Measurements from ENCODE around the gene MLANA.

MLANA gene

DNA sequence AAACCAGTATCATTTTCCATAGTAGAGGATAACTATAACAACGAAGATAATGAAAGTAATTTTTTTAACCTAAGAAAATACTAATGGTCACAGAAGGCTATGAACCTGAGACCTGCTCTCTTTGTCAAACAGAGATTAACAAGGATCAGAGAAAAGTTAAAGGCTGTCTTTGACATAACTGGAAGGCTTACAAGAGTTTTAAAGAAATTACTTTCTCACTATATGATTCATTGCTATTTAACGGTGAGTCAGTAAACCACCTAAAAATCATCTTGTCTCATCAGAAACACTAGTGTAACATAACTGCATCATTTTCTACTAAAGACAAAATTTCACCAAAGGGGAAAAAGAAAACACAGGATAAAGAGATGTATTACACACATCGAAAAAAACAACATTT, 19.3 kb downstream of the MLANA start:
- no peak for DNase-seq

DNA sequence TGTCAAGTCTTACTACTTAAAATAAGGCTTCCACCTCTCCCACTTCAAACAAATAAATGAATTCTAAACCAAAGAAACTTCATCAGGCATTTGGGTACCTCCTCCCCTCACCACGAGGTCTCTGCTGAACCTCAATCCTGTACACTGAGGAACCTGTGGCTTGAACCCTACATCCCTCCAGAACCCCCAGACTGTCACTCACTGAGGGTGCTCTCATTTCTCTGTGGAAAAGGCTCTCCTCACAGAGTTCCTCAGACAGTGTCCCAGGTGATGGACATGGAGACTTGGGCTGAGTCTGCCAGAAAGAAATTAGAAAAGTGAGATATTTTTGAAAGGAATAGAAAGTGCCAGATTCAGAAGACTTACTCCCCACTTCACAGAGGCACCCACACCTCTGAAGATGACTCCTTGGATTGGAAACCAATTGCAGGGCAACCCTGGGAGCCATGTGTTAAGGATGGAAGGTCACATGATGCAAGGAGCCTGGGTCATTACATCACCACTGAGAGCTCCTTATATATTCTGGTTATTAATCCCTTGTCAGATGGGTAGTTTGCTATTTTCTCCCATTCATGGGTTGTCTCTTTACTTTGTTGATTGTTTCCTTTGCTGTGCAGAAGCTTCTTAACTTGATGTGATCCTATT, 19.8 kb downstream of the MLANA start:
- DNase-seq: no peak

DNA sequence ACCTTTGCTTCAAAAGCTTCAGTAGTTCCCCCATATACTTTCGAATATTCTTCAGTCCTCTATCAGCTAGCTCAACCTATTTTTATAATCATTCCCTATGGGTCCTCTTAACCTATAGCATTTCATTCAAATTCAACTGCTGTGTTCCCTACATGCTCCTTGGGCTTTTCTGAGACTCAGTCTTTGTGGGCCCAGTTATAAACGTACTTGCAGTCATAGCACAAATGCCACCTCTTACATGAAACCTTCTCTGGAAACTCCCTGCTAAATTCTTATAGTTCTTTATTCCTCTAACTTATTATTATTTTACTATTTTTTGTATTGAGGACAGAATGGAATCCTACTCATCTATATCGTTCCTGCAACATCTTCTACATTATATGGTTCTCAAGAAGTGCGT, 24.7 kb downstream of the MLANA start:
- DNase-seq: no peak

DNA sequence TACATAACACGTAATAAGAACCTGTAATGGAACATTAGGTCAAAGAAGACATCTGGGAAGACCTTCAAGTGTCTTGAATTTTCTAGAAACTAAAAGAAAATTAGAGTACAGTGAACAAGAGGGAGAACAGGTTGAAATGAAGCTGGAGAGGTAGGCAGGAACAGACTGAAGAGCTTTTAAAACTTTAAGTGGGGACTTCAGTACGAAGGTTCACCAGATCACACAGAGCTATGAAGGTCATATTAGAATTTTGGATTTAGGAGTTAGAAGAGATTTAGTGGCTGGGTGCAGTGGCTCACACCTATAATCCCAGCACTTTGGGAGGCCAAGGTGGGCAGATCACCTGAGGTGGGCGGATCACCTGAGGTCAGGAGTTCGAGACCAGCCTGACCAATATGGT, 26.6 kb downstream of the MLANA start:
- no peak for DNase-seq

DNA sequence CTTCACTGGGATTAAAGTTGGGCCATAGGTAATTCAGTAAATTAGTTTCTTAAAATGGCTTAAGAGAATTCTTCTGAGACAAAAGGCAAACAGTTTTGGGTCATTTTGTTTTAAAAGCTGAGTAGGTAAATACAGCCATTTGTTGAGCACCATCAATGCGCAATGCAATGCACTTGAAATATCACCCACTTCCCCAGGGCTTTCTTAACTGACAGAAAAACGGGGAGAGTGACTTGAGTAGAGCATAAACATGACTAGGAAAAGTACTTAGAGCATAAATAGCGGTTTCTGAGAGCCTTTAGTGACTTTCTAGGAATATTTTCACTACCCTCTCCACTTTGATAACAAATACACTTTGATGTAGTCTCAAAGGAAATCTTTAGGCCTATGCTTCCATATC, 27.2 kb downstream of the MLANA start:
- no peak for DNase-seq

DNA sequence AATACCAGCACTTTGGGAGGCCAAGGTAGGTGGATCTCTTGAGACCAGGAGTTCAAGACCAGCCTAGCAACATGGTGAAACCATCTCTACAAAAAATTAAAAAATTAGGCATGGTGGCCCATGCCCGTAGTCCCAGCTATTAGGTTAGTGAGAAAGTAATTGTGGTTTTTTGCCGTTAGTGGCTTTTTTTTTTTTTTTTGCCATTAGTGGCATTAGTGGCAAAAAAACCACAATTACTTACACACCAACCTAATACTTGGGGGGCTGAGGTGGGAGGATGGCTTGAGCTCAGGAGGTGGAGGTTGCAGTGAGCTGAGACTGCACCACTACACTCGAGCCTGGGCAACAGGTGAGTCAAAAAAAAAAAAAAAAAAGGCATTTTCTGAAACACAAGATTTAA, 27.8 kb downstream of the MLANA start:
- no peak for DNase-seq

DNA sequence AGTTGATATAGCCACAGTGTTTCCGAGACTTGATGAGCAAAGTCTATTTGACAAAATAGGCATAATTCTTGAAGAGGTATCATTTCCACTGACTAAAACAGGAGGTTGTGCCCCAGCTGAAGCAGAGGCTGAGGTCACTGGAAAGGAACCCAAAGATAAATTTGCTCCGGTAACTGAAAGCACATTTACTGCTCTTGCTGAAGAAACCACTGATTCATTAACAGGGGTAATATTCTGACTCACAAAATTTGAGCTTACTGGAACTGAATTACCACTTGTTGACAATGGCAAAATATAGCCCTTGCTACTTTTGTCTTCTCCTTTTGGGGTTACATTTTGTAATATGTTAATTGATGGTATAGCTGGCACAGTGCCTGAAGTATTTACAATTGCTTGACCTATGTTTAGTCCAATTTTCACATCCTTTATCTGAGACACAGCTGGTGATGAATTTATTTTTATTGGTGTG, 30.2 kb downstream of the MLANA start:
- no peak for DNase-seq

DNA sequence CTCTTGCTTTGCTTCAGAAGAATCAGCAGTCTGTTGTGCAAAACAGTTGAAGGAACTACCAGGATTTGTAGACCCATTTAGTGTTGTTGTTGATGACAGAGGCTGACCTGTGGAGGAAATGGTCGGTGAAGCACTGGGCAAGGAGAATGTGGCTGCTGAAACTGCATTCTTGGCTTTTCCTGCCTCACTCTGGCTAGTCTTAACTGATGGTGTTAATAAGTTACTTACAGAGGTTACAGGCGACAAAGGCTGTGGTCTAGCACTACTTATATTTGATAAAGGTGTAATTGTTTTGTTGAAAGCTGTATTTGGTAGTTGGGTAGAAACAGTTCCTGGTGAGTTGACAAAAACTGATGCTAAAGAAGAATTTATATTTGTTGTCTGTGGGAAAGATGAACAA, 31.5 kb downstream of the MLANA start:
- no peak for DNase-seq

DNA sequence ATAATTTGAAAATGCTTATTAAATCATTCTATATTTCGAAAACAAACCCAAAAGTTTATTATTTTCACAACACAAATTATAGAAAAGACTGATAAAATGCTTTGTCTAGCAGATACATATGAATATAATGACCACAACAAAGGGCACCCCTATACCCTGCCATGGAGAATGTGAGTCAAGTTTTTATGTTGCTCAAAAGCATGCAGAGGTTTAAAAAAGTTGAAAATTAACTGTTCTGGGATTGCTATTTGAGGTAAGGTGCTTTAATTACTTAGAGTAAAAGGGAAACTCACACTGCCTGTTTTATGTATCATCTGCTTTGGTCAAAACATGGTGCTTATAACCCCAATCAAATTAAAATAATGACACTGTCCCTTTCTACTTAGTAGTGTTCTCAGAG, 41.0 kb downstream of the MLANA start:
- DNase-seq: no peak

DNA sequence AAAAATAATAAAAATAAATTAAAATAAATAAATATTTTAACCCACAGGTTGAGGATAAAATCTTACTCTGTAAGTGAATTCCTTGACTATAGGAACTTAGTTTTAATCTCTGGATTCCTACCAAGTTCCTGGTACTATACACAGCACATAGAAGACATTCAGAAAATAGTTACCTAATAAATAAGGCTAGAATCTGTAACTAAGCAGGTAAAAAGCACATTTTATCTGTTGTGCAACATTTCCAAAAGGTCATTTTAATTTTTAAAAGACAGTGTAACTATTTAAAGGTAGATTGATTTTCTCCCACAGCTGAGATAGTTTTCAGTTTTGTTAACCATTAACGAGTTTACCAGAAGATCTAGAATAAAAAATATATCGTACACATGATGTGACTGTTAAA, 47.8 kb downstream of the MLANA start:
- no peak for DNase-seq

DNA sequence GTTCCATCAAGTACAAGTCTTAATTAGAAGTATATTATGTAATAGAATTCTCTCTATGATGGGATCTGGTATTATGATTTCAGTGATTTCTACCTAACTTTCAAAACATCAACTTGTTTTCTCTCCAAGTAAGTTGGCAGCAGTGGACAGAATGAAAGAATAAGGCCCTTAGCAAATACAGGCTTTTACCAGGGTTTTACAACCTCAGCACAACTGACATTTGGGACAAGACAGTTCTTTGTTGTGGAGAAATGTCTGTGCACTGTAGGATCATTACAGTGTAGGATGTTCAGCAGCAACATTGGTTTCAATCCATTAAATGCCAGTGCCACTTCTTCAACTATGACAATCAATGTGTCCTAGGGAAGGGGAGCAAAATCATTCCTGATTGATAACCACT, 48.8 kb downstream of the MLANA start:
- no peak for DNase-seq

DNA sequence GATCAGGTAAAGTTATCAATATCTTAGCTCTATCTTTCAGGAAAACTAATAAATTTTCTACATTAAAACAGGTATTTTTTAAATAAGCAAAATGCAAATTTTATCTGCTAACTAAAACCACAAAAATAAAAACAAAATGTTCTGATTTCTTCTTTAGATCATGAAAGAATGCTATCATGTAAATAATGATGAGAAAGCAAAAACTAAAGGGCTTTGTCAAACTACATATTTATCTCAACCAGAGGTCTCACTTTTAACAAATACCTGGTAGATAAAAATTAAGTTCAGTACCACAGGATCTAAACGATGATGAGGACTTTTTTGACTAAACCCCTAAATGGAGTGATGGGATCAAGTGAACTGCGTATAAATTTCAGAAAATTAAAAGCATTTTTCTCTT, 50.5 kb downstream of the MLANA start:
- DNase-seq: no peak

DNA sequence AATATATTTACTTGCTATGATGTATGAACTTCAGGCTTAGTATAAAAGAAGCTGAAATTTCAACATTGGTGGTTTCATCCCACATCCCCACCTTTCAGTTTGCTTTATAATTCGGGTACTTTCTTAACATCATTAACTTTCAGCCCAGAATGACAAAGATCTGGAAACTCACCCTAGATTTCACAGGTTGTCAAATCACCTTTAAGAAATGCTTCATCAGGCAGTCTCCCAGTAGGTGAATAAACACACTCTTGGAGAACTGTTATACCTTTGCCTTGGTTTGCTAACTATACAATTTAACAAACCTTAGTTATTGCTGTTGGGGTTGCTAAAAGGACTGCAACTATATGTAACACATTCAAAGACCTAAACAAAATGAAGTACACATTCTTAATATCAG, 54.4 kb downstream of the MLANA start:
- no peak for DNase-seq

DNA sequence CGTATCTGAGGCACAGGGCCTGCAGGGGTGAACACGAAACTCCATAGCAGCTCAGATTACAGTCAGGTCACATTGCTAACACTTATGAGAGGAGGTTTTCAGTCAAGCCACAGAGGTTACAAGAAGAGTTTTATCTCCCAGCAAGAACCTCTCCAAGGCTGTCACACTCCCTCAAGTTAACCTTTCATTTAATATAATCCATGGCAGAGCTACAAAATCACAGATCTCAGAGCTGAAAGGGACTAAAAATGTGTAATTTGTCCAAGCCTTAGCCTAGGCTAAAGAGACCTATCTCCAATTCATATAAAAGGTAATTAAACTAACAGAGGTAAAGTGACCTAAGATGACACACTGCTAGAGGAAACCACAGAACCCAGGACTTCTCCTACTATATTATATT, 57.2 kb downstream of the MLANA start:
- no peak for DNase-seq

DNA sequence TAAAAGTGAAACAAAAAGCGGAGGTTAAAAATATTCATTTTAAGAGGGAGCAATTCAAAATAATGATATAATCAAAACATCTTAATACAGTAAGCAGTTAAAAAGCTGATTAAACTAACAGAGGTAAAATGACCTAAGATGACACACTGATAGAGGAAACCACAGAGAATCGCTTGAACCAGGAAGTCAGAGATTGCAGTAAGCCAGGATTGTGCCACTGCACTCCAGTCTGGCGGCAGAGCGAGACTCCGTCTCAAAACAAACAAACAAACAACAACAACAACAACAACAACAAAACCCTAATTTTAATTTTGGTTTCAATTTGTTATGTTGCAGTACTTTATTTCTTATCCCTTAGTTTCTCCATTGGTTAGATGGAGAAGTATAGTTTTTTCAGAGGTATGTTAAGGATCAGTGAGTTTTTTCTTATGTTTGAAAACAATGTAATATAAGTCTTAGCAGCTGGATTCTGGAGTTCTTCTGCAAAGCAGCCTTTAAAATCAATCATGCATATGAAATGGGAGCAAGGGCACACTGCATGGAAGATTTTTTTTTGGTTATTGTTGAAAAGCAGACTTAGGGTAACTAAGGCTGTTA, 58.5 kb downstream of the MLANA start:
- DNase-seq: no peak

DNA sequence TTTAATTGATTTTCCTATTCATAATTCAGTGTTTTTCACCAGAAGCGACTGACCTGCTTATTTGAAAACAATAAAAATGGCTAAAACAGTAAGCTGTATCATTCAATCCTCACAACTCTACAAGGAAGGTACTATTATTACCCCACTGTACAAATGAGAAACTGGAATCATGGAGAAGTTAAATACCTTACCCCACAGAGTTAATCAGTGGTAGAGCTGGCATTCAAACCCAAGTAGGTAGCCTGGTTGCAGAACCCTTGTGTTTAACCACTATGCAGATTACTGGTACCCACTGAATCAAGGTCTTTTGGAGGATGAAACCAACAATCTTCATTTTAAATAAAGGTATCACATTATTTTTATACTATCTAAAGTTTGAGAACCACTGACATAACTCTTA, 59.6 kb downstream of the MLANA start:
- no peak for DNase-seq

DNA sequence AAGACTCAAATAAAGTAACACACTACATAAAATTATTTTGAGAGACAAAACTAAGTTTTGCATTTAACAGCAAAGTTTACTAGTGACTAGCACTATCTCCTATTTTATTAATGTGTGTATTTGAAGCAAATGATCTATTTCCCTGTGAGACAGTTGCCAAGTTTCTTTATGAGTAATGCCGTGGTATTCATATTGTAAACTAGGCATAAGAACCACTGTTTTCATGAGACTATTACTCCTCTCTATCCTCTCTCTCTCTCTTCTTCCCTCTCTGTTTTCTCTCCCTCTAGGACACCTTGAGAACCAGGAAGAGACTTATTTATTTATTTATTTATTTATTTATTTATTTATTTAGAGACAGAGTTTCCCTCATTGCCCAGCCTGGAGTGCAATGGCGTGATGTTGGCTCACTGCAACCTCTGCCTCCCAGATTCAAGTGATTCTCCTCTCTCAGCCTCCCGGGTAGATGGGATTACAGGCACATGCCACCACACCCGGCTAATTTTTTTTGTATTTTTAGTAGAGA, 61.1 kb downstream of the MLANA start:
- DNase-seq: no peak

DNA sequence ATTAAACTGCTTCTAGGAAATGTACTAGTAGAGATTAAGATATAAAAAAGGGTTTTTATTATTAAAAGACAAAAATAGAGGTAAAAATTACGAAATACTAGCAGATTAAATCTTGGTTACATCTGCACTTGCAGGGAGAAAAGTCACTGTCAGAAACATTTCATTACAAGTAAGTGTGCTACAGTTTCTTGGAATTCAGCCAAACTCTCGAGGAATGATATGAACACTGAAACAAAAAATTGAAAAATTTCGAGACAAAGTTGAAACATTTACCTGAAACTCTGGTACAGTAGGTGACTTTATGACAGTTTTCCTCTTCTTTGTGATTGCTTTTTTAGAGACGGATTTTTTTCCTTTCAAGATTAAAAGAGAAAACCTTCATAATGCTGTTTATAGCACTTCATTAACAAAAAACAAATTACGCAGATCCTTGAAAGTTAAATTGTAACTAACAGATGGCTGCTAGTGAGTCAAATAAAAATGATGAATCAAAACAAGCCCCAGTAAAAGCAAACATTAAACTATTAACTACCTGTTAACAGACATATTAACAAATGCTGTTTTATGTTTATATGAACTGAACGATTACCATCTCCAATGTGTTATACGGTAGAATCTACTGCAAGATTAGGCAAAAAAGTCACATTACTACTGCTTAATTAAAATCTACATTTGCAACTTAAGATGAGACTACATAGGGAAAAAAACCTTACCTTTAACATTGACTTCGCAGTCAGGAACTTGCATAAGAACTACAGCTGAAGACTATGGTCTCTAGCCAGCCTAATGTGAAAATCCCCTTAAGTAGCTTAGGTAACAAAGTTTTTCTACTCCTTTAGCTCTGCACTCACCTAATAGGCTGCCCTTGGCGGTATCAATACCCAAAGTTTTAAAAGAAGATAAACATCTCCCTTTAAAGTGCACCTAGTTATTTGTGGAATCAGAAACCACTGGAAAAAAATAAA, 63.3 kb downstream of the MLANA start:
- no peak for DNase-seq

DNA sequence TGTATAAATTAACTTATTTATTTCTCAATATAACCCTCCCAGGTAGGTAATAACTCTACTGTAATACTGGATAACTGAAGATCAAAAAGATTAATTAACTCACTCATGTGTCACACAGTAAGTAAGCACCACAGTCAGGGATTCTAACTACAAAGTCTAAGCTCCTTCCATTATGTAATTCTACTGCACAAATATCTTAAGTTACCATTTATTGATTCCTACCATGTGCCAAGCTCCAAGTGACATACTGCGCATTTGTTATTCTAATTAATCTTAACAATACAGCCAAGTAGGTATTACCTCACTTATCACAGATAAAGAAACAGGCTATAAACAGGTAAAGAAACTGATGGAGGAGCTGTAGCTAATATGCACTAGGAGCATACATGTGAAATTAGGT, 66.5 kb downstream of the MLANA start:
- DNase-seq: no peak

DNA sequence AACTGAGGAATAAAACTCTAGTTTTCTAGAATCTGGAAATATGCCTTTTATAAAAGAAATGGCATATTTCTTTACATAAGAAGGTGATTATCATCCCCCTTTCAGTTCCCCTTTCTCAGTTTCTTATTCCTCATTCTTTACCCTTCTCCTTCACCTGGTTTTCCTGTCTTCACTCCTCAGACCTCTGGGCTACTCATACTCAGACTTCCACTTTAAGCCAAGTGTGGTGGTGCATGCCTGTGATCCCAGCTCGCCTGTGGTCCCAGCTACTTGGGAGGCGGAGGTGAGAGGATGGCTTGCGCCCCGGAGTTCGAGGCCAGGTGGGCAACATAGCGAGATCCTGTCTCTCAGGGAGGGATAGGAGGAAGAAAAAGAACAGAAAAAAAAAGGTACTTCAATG, 67.6 kb downstream of the MLANA start:
- no peak for DNase-seq

All from SHP77 treated with DMSO at 0.1 percent for 48 hours (cell line).